H7 (cell line): ENCODE data around the gene EVC2. TPM values are rescaled to one million over a fixed set of nuclear protein-coding genes. Genes with fewer than 3 reads are reported as not detected.

ENCODE experiments used
- DNase-seq: peaks from one replicate; pipeline ENCODE4 v3.0.0; 2012
- H3K27me3 ChIP-seq: 2 replicates; pipeline ENCODE4 v1.6.0; 2011; ENCODE audit warnings: mild to moderate bottlenecking, low read length; ENCODE audit not compliant: control insufficient read depth, insufficient read depth
- H3K36me3 ChIP-seq: replicated peaks from 2 replicates; pipeline ENCODE4 v1.5.1; 2011; ENCODE audit warnings: low read length; ENCODE audit not compliant: control insufficient read depth, insufficient read depth
- H3K4me3 ChIP-seq: 2 replicates; pipeline ENCODE4 v1.5.1; 2011; ENCODE audit warnings: low read depth, mild to moderate bottlenecking, control low read depth, low read length, moderate library complexity; ENCODE audit not compliant: insufficient read depth
- total RNA-seq: library from RNA; depleted of rRNA; stranded (reverse); fragments of >200 nt; shearing (Covaris generic); gene quantifications from 2 replicates; pipeline ENCODE4 v1.2.3, GENCODE V29; 2014

Gene EVC2
- total RNA-seq, 1 experiment from 2014 or later = 6.2 TPM

DNA sequence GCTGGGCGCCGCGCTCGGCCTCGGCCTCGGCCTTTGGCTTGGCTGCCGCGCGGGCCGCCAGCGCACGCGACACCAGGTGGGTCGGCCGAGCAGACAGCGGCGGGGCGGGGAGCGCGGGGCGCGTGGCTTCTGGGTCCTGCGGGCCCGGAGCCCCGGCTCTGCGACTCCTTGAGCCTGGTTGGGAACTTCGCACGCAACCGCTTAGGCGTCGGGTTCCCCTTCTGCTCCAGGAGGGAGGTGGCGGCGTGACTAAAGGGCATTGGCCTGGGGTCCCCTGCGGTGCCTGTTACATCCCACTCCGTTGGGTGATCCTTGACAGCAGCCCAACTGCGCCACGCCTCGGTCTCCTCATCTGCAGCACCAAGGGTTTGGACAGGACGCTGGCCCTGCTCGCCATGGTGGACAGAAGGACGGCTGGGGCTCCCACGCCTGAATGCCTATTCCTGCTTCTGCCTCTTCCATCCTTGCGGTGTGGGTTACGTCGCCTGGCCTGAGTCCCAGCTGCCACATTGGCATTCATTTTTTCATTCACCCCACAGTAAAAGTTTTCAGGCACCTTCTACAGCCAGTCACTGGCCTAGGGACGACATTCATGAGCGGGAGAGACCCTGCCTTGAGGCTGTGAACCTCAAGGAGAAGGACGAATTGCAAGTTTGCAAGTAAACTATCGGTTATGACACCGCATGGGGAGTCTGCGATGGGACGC lies 3.3 kb upstream of the EVC2 start:
- no peak for DNase-seq
- Histone ChIP-seq H3K27me3 (peaks cover 14% of the 10 kb centered on the region), H3K4me3 (peak overlapping the region; percentile 55), H3K36me3 (no peaks in the 10 kb centered on the region)

GRCh38 chr4:5710961-5711478 lies 2.7 kb upstream of the EVC2 start, which contains the start of gene EVC:
TSS of gene EVC (plus strand) at chr4:5711201. CDS start at chr4:5711381, 180 bp downstream.
- peak within 1 kb of the TSS; percentile 55 for H3K4me3 ChIP-seq
- H3K27me3 ChIP-seq = peaks cover 14% of the 10 kb centered on the region
- H3K36me3 ChIP-seq = no peaks in the 10 kb centered on the region
- peak; percentile 92 for DNase-seq

- Histone ChIP-seq H3K36me3 (no peaks in the 10 kb centered on the region), H3K4me3 (peak overlapping the region; percentile 55), H3K27me3 (peaks cover 14% of the 10 kb centered on the region)
- peak; percentile 76 for DNase-seq
Observed at GRCh38 chr4:5710065-5710960, 2.0 kb upstream of the EVC2 start.

DNA sequence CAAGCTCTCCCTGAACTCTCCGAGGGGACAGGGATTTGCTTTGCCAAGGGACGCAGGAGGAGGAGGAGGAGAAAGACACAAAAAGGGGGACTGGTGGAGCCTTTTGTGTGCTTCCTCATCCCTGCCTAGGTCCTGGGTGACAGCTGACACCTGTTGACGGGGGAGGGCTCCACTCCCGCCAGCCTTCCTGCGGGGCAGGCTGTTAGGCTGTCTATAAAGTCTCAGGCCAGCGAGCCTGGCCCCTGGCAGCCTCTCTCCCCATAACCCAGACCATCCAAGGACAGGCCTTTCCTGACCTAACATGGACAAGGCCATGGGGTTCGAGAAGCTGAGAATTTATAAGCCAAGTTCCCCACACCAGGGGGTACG lies 832 bp upstream of the EVC2 start:
- H3K27me3 ChIP-seq = peaks cover 14% of the 10 kb centered on the region
- no peaks in the 10 kb centered on the region; the same call in 1 of the 2 replicates for H3K36me3 ChIP-seq
- H3K4me3 ChIP-seq = peak overlapping the region; percentile 70
- peak; percentile 60 for DNase-seq

GRCh38 chr4:5707778-5708448 lies 446 bp downstream of the EVC2 start:
- no peaks in the 10 kb centered on the region; the same call in 1 of the 2 replicates for H3K36me3 ChIP-seq
- peak; percentile 83 for DNase-seq
- peak overlapping the region; percentile 70 for H3K4me3 ChIP-seq
- H3K27me3 ChIP-seq = peaks cover 14% of the 10 kb centered on the region

DNA sequence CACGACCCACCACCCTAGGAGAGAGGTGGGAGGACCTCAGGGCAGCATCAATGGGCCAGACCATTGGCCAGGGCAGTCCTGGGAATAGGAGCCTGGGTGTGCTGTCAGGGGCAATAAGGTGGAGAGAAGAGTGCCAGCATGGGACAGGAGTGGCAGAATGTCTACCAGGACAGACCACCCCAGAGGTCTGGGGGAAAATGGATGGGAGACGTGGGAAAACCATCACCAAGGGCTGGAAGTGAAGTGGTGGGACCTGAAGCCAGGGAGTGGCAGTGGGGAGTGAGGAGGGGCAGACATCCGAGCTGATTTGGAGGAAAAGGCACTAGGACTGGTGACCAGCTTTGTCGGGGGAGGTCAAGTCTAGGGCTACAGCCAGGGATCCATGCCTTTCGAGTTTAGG lies 993 bp downstream of the EVC2 start:
- no peak for DNase-seq
- Histone ChIP-seq H3K4me3 (no peak overlapping the region; the same call in 1 of the 2 replicates), H3K36me3 (no peaks in the 10 kb centered on the region; the same call in 1 of the 2 replicates), H3K27me3 (peaks cover 14% of the 10 kb centered on the region)

DNA sequence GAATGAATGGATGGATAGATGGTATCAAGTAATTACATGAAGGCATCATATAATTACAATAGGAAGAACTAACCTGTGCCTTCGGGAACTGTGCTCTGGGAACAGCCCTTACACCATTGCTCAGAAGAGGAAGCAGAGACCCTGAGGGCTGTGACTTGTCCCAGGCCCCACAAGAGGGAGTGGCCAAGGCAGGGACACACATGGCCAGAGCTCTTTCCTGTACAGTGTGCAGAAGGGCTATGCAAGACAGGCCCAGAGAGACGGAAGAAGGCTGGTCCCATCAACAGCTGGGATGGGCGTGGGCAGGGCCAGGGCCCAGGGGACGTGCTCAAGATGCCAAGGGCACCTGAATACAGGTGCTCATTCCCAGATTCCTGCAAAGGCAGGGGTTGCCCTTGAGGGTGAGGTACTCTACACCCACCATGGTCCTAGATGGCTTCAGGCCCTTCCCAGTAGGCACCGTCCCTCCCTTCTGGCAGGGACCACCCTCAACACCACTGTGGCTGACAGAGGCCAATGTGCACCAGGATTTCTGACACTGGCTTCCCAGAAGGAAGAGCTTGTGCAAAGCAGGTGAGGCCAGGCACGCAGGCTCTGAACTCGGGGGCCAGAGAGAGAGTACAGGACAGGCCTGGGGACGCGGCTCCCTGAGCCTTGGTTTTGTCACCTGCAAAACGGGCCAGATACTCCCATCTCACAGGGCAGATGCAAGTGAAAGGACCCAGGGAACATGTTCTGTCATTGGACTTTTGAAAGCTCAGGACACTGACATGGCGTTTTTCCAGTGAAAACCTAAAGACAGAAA lies 1.7 kb downstream of the EVC2 start:
- peaks cover 12% of the 10 kb centered on the region for H3K27me3 ChIP-seq
- H3K4me3 ChIP-seq = no peak overlapping the region
- H3K36me3 ChIP-seq = no peaks in the 10 kb centered on the region; the same call in 1 of the 2 replicates
- DNase-seq = no peak

DNA sequence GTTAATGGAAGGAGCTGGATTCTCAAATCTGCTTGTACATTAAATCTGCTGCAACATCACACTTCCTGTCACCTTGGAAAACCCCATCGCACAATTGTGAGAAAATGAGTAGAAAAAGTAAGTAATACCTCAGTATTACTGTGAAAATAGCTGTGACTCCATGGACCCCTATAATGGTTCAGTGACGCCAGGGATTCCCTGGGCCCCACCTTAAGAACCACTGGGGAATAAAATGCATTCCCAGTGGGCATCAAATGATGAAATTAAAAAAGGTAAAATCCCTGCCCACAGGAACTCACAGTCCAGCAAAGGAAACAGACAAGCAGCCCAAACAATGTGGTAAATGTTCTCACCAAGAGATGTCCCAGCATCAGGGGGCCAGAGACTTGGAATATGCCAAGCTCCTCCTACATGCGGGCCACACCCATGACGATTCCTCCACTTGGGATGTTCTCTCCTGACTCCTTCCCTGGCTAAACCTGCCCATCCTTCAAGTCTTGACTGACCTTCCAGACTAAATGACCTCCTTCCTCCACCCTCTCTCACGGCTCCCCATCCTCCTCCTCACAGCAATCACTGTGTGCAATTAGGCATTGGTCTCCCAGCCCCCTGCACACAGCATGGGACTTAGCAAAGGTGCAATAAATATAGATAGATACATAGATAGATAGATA lies 2.6 kb downstream of the EVC2 start:
- Histone ChIP-seq H3K36me3 (no peaks in the 10 kb centered on the region; the same call in 1 of the 2 replicates), H3K4me3 (no peak overlapping the region), H3K27me3 (peaks cover 10% of the 10 kb centered on the region)
- DNase-seq = no peak

GRCh38 chr4:5704276-5704675 lies 4.1 kb downstream of the EVC2 start:
- no peaks in the 10 kb centered on the region; the same call in 1 of the 2 replicates for H3K36me3 ChIP-seq
- DNase-seq = no peak

DNA sequence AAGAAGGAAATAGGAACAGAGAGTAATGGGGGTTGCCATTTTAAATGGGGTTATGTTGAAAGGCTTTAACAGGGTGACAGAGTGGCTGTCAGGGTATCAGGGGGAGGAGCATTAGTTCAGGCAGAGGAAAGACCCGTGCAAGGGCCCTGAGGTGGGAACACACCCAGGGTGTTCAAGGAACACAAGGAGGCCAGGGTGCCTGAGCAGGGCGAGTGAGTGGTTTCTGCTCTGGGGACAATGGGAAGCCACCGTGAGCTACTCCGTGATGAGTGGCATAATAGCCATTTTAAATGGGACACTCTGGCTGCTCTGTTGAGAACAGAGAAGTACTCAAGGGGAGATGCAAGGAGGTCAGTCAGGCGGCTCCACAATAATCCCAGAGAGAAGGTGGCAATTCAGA lies 4.5 kb downstream of the EVC2 start:
- peaks cover 5% of the 10 kb centered on the region; the same call in 1 of the 2 replicates for H3K27me3 ChIP-seq
- H3K36me3 ChIP-seq = no peaks in the 10 kb centered on the region; the same call in 1 of the 2 replicates
- no peak overlapping the region for H3K4me3 ChIP-seq
- DNase-seq = no peak

More at GRCh38 chr4:5704276-5704675, 4.1 kb downstream of the EVC2 start:
- Histone ChIP-seq H3K4me3 (no peak overlapping the region), H3K27me3 (peaks cover 5% of the 10 kb centered on the region)

GRCh38 chr4:5701971-5702370 lies 6.4 kb downstream of the EVC2 start:
- no peak for DNase-seq
- no peaks in the 10 kb centered on the region for H3K27me3 ChIP-seq
- H3K4me3 ChIP-seq = no peak overlapping the region
- no peaks in the 10 kb centered on the region; the same call in none of the 2 replicates for H3K36me3 ChIP-seq

DNA sequence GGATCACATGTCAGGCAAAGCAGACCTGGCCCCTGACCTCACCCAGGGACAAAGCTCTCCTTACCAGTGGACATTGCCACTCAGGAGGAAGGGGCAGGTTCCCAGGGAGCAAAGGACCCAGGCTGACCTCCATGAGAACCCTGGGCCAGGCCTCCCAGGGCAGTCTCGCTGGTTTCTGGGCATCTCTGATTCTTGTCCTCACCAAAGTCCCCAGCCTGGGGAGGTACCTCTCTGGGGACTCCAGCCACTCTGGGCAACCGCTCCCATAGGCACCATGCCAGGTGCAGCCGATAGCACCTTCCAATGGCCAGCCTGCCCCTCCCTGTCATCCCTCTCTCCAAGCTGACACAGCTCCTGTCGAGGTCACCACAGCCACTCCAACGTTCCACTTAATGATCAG lies 7.9 kb downstream of the EVC2 start:
- H3K36me3 ChIP-seq = peaks cover 2% of the 10 kb centered on the region
- no peak for DNase-seq
- no peaks in the 10 kb centered on the region for H3K27me3 ChIP-seq
- H3K4me3 ChIP-seq = no peak overlapping the region

GRCh38 chr4:5696341-5696740 lies 12.0 kb downstream of the EVC2 start:
- peaks cover 4% of the 10 kb centered on the region; the same call in 1 of the 2 replicates for H3K36me3 ChIP-seq
- no peak overlapping the region for H3K4me3 ChIP-seq
- no peak for DNase-seq
- no peaks in the 10 kb centered on the region for H3K27me3 ChIP-seq
